SH-SY5Y (cell line): ENCODE results near the gene ACOXL.

ENCODE experiments used
- GATA2 ChIP-seq: IDR thresholded peaks from 2 replicates; pipeline ENCODE4 v1.6.1; 2011; ENCODE audit warnings: mild to moderate bottlenecking, low read depth, low read length
- GATA3 ChIP-seq: IDR thresholded peaks from 2 replicates; pipeline ENCODE4 v1.6.1; 2011; ENCODE audit warnings: low read depth, mild to moderate bottlenecking, low read length, moderate library complexity

DNA sequence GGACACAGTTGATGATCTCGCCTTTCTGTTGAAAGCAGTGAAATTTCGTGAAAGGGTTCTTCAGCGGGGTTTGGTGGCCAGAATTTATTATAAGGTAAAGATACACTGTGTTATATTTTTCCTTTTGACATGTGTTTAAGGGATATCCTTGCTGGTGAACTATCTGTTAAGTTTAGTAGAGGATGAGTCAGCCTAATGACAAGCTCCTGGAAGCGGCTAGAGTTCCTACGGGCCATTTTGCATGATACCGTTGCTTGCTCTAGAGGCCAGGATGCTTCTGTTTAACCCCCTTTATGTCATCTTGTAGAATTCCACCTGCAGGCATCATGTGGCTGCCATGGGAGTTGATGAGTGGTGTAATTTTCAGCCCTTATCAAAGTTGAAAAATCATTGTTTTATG lies 263.5 kb downstream of the ACOXL start:
- TF ChIP-seq GATA3 (no peak), GATA2 (no peak)
